HG03139 (cell line): ENCODE data around the gene CBX8.
"Not testable (repeated sequence)": the region's sequence is repeated elsewhere in the genome, so short reads cannot be mapped to it uniquely, and the experiment has no call there.

Source experiments
- ATAC-seq: cut with Tn5 transposase; IDR thresholded peaks from one replicate; pipeline ENCODE4 v1.9.1; 2021; ENCODE audit not compliant: unreplicated experiment

The CBX8 gene

GRCh38 chr17:79757140-79757745 lies 39.6 kb downstream of the CBX8 start:
- ATAC-seq = no peak

GRCh38 chr17:79755591-79755990 lies 41.3 kb downstream of the CBX8 start:
- ATAC-seq = no peak

GRCh38 chr17:79754903-79755302 lies 42.0 kb downstream of the CBX8 start:
- not testable (repeated sequence) for ATAC-seq

- ATAC-seq = no peak
These were observed 42.5 kb downstream of the CBX8 start for GRCh38 chr17:79754370-79754769.

- no peak for ATAC-seq
These were observed 44.7 kb downstream of the CBX8 start for GRCh38 chr17:79752175-79752574.

GRCh38 chr17:79750650-79751545 lies 46.0 kb downstream of the CBX8 start:
- no peak for ATAC-seq

GRCh38 chr17:79749958-79750357 lies 46.9 kb downstream of the CBX8 start:
- no peak for ATAC-seq

- no peak for ATAC-seq
These were observed 47.6 kb downstream of the CBX8 start for GRCh38 chr17:79749156-79749815.

- no peak for ATAC-seq
These were observed 48.4 kb downstream of the CBX8 start for GRCh38 chr17:79748295-79749099.

GRCh38 chr17:79747508-79748294 lies 49.2 kb downstream of the CBX8 start:
- ATAC-seq = no peak

GRCh38 chr17:79746889-79747507 lies 49.9 kb downstream of the CBX8 start:
- no peak for ATAC-seq

- no peak for ATAC-seq
These were observed 51.2 kb downstream of the CBX8 start for GRCh38 chr17:79745641-79746105.

- ATAC-seq = no peak
These were observed 53.3 kb downstream of the CBX8 start for GRCh38 chr17:79743614-79744013.

GRCh38 chr17:79742951-79743476 lies 53.9 kb downstream of the CBX8 start:
- ATAC-seq = no peak

GRCh38 chr17:79742589-79742918 lies 54.3 kb downstream of the CBX8 start:
- ATAC-seq = no peak
